Caco-2 (cell line): ENCODE measurements around the gene CCN5. TPM values are rescaled to one million over a fixed set of nuclear protein-coding genes. Genes with fewer than 3 reads are reported as not detected.

Experiments used
- BruUV-seq: library from RNA; stranded (reverse); fragments of 400-500 nt; replicated peaks from 2 replicates; lab custom pipeline; 2021; lab: Mats Ljungman, UMichigan
- CTCF ChIA-PET: fragments of 300-600 bp; sonication (Branson Sonifier 250); formaldehyde crosslinking; loops from one replicate; lab custom pipeline; 2022; ENCODE audit warnings: antibody characterized with exemption; lab: Charles Lee
- POLR2A ChIA-PET: fragments of 300-600 bp; sonication (Branson Sonifier 250); formaldehyde crosslinking; loops from one replicate; lab custom pipeline; 2022; ENCODE audit warnings: antibody characterized with exemption; lab: Charles Lee
- DNase-seq, 2 experiments: peaks; one replicate each; pipeline versions ENCODE4 v3.0.0 to v3.0.0-alpha.2; 2020 to 2022
- H3K27me3 ChIP-seq: replicated peaks from 2 replicates; pipeline ENCODE4 v1.6.0; 2011; ENCODE audit warnings: low read length; ENCODE audit not compliant: control insufficient read depth, insufficient read depth
- H3K36me3 ChIP-seq: 2 replicates; pipeline ENCODE4 v1.5.1; 2011; ENCODE audit warnings: low read length; ENCODE audit not compliant: control insufficient read depth, insufficient read depth
- H3K4me1 ChIP-seq: fragments of 250-450 bp; sonication (Bioruptor Pico); 2 replicates; pipeline ENCODE4 v1.5.1; 2020; ENCODE audit warnings: mild to moderate bottlenecking
- H3K4me3 ChIP-seq: 2 replicates; pipeline ENCODE4 v1.5.1; 2011; ENCODE audit warnings: low read depth, mild to moderate bottlenecking, control low read depth, low read length
- H3K9me3 ChIP-seq: fragments of 250-450 bp; sonication (Bioruptor Pico); 2 replicates; pipeline ENCODE4 v1.5.1; 2020; ENCODE audit warnings: mild to moderate bottlenecking, moderate library complexity
- H3K27ac Mint-ChIP-seq: one replicate; pipeline ENCODE4 v1.8.0; 2022; ENCODE audit warnings: mixed read lengths; ENCODE audit not compliant: unreplicated experiment
- H3K27me3 Mint-ChIP-seq: one replicate; pipeline ENCODE4 v1.8.0; 2022; ENCODE audit warnings: mixed read lengths; ENCODE audit not compliant: insufficient read depth, unreplicated experiment
- H3K36me3 Mint-ChIP-seq: one replicate; pipeline ENCODE4 v1.8.0; 2022; ENCODE audit warnings: mild to moderate bottlenecking, mixed read lengths; ENCODE audit not compliant: insufficient read depth, unreplicated experiment
- H3K4me1 Mint-ChIP-seq: one replicate; pipeline ENCODE4 v1.8.0; 2022; ENCODE audit warnings: low read depth, mixed read lengths; ENCODE audit not compliant: unreplicated experiment
- H3K4me3 Mint-ChIP-seq: one replicate; pipeline ENCODE4 v1.8.0; 2022; ENCODE audit warnings: mild to moderate bottlenecking, moderate library complexity, mixed read lengths; ENCODE audit not compliant: unreplicated experiment
- H3K9me3 Mint-ChIP-seq: one replicate; pipeline ENCODE4 v1.8.0; 2022; ENCODE audit warnings: mixed read lengths; ENCODE audit not compliant: unreplicated experiment
- intact Hi-C: fragments of 100-400 bp; cut with micrococcal nuclease; formaldehyde crosslinking; loops from one replicate; pipeline ENCODE4 v1.10.0; 2022; ENCODE audit not compliant: unreplicated experiment
- total RNA-seq: library from RNA; stranded (reverse); gene quantifications from 2 replicates; pipeline ENCODE4 v1.2.3, GENCODE V29; 2022
- TF ChIP-seq, protein P1 (sequence below), 2 experiments: fragments of 200-600 bp in 1 of 2; IDR thresholded peaks; 1 replicate in 1 of 2; 2 replicates in 1 of 2; pipeline versions ENCODE4 v1.5.1 to v1.8.0; 2011 to 2022; ENCODE audit warnings: antibody characterized with exemption in 1 of 2, control low read depth in 1 of 2, inconsistent platforms in 1 of 2, low read depth in 1 of 2, low read length in 1 of 2, mild to moderate bottlenecking in 1 of 2, moderate library complexity in 1 of 2; ENCODE audit not compliant: insufficient read depth in 1 of 2, severe bottlenecking in 1 of 2, unreplicated experiment in 1 of 2

The CCN5 gene
- total RNA-seq, 1 experiment from 2014 or later: not detected

DNA sequence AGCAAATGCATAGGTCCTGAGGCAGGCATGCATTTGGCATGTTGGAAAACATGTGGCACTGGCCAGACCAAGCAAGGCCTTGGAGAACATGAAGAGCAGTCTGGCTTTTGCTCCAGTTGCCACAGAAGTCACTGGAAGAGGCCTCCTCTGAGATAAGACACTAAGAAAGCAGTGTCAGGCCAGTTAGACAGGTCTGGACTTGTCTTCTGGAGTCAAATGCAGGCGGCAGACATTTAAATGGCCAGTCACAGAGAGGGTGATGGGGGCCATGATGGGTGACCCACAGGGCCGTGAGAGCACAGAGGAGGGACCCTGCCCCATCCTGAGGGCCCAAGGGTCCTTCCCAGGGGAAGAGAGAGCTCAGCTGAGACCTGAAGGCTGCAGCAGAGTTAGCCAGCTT is 36.9 kb upstream of the CCN5 start:
- BruUV-seq: no TSS peak
- DNase-seq: peak; percentile 83 to 92
- CTCF ChIA-PET: interaction anchor here (1.2 to 1.5 kb wide), 2 partner anchors 14 to 26 kb away, joined by 4 to 5 read pairs; no protein-coding TSS in a partner anchor

DNA sequence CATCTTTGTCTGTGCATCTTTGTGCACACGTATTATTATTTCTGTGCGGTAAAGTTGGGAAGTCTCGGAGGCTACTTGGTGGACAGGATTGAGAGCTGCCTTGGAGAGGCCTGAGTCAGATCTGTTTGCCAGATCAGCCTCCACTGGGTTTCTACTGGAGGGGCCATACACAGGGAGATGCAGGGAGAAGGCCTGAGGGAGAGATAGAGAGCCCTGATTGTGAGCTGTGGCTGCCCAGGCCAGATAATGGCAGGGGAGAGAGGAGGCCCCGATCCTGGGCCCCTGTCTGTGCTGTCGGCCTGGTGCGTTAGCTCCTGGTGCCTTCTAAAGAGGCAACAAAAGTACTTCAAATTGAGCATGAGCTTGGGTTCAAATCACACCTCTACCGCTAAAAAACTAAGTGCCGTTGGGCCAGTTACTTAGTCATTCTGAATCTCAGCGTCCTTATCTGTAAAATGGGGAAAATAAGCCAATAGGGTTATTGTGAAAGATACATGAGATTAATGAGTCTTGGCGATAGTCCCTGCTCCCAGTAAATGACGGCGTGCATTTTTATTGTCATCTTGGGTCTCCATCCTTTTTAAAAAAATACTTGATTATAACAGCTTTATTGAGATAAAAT is 36.1 kb upstream of the CCN5 start:
- POLR2A ChIA-PET: interaction anchor here (0.5 kb wide), 1 partner anchor 281 kb away, joined by 3 read pairs; the partner anchor contains the start of gene TOMM34
- no peak for DNase-seq
- H3K4me3 ChIP-seq: no peak overlapping the region
- H3K27ac Mint-ChIP-seq: peak overlapping the region; percentile 63
- TF ChIP-seq, protein P1, sequence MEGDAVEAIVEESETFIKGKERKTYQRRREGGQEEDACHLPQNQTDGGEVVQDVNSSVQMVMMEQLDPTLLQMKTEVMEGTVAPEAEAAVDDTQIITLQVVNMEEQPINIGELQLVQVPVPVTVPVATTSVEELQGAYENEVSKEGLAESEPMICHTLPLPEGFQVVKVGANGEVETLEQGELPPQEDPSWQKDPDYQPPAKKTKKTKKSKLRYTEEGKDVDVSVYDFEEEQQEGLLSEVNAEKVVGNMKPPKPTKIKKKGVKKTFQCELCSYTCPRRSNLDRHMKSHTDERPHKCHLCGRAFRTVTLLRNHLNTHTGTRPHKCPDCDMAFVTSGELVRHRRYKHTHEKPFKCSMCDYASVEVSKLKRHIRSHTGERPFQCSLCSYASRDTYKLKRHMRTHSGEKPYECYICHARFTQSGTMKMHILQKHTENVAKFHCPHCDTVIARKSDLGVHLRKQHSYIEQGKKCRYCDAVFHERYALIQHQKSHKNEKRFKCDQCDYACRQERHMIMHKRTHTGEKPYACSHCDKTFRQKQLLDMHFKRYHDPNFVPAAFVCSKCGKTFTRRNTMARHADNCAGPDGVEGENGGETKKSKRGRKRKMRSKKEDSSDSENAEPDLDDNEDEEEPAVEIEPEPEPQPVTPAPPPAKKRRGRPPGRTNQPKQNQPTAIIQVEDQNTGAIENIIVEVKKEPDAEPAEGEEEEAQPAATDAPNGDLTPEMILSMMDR (IDR thresholded peaks at IDR 0.05; ENCODE audit: insufficient read depth in 1 of 2, low read depth in 1 of 2, low read length in 1 of 2, severe bottlenecking in 1 of 2, unreplicated experiment in 1 of 2): no peak
- H3K27me3 ChIP-seq: no peaks in the 10 kb centered on the region
- no peak overlapping the region for H3K4me3 Mint-ChIP-seq
- H3K27me3 Mint-ChIP-seq: no peaks in the 10 kb centered on the region
- no peaks in the 10 kb centered on the region for H3K36me3 Mint-ChIP-seq
- no peaks in the 10 kb centered on the region for H3K9me3 Mint-ChIP-seq
- intact Hi-C loops: loop anchor here (1.0 kb wide), 1 partner anchor 27 kb away; no protein-coding TSS in a partner anchor
- CTCF ChIA-PET: interaction anchor here (1.2 to 1.5 kb wide), 2 partner anchors 15 to 27 kb away, joined by 4 to 5 read pairs; no protein-coding TSS in a partner anchor
- H3K4me1 ChIP-seq: peaks cover 28% of the 10 kb centered on the region
- H3K36me3 ChIP-seq: no peaks in the 10 kb centered on the region
- peaks cover 17% of the 10 kb centered on the region for H3K4me1 Mint-ChIP-seq
- no peaks in the 10 kb centered on the region for H3K9me3 ChIP-seq
- no TSS peak for BruUV-seq

More for the DNA sequence above, 36.9 kb upstream of the CCN5 start:
- Mint-ChIP-seq H3K4me3 (peak overlapping the region; percentile 1), H3K27me3 (no peaks in the 10 kb centered on the region), H3K36me3 (no peaks in the 10 kb centered on the region), H3K4me1 (peaks cover 10% of the 10 kb centered on the region), H3K9me3 (no peaks in the 10 kb centered on the region), H3K27ac (peak overlapping the region; percentile 63)
- POLR2A ChIA-PET: no interaction called here
- intact Hi-C loops: loop anchor here (1.0 kb wide), 1 partner anchor 26 kb away; no protein-coding TSS in a partner anchor
- no peaks in the 10 kb centered on the region for H3K9me3 ChIP-seq
- TF ChIP-seq, protein P1 (IDR thresholded peaks at IDR 0.05; ENCODE audit: insufficient read depth in 1 of 2, low read depth in 1 of 2, low read length in 1 of 2, severe bottlenecking in 1 of 2, unreplicated experiment in 1 of 2): no peak
- no peaks in the 10 kb centered on the region for H3K36me3 ChIP-seq
- no peak overlapping the region for H3K4me3 ChIP-seq
- H3K27me3 ChIP-seq: no peaks in the 10 kb centered on the region
- H3K4me1 ChIP-seq: peaks cover 28% of the 10 kb centered on the region

DNA sequence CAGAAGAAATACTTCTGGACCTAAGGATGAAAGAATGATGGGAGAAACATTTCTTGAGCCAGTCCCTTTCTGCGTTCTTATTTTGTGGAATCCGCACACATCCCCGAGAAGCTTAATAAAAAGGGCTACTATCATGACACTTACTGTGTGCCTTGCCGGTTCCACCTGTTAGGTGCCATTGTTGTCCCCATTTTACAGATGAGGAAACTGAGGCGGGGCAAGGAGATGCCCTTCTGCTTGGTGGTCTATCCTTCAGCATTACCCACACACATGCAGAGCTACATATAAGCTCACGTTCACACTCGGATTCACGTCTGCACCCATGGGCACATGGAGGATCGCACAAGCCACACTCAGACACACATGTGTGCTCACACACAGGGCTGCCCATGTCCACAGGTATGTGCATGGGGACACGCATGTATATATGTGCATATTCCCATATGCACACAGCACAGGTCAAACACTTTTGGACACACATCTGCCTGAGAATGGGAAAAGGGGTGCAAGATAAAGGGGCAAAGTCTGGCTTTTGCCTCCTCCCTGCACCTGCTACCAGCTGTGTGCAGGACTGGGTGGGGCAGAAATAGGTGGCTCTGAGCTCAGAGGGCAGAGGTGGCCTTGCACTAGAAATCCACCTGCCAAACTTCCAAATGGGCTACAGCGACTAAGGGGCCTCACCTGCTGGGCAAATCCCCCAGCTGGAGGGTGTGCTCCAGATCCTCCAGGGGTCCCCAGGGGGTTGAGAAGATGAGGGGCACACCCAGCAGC is 33.2 kb upstream of the CCN5 start:
- Mint-ChIP-seq H3K36me3 (peaks cover 6% of the 10 kb centered on the region), H3K4me1 (peaks cover 32% of the 10 kb centered on the region), H3K27ac (no peak overlapping the region), H3K9me3 (no peaks in the 10 kb centered on the region), H3K27me3 (no peaks in the 10 kb centered on the region), H3K4me3 (no peak overlapping the region)
- ChIA-PET POLR2A (no interaction called here), CTCF (interaction anchor here (1.6 to 5.5 kb wide), 6 partner anchors 16 to 206 kb away, joined by 3 to 132 read pairs (median 8); partner anchors contain the start of genes KCNK15 and TTPAL)
- peaks cover 35% of the 10 kb centered on the region for H3K4me1 ChIP-seq
- intact Hi-C loops: no loop called here
- H3K36me3 ChIP-seq: no peaks in the 10 kb centered on the region
- no peak for DNase-seq
- H3K9me3 ChIP-seq: no peaks in the 10 kb centered on the region
- TF ChIP-seq, protein P1 (IDR thresholded peaks at IDR 0.05; ENCODE audit: insufficient read depth in 1 of 2, low read depth in 1 of 2, low read length in 1 of 2, severe bottlenecking in 1 of 2, unreplicated experiment in 1 of 2): no peak
- no TSS peak for BruUV-seq
- H3K27me3 ChIP-seq: no peaks in the 10 kb centered on the region
- no peak overlapping the region for H3K4me3 ChIP-seq
